ENCODE measurements around the gene MAP3K4.

- TF ChIP-seq CTCF (IDR thresholded peaks at IDR 0.05) (no peak), EP300 (IDR thresholded peaks at IDR 0.05) (no peak)
Observed at GRCh38 chr6:161035182-161035980, 43.8 kb downstream of the MAP3K4 start.

All from sigmoid colon (tissue), 4 donors.